ENCODE measurements around the gene SLC43A1.

DNA sequence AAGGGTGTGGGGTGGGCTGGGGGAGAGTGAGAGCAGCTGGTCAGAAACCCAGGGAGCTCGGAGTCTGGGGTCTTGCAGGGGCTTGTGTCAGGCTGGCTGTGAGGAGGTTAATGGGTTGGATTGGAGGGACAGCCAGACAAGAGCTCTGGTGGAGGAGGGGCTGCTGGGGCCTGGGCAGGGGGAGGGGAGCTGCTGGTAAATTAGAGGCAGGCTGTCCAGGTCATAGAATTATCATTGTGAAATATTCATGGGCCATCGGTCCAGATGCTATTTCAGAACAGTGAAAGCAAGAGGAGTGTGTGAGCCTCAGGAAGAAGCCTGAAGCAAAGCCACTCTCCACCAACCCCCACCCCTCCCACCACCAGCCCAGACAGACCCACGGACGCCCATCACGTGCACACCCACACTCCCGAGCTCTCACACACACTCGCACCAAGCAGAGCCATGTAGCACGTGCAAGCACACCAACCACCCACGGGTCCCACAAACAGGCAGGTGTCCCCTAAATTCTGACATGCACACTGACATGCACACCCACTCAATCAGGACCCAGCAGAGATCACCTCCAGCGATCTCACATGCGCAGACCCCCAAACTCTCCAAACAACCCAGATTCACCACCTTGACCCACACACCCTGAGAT is 36.4 kb downstream of the SLC43A1 start:
- TF ChIP-seq, protein P1, sequence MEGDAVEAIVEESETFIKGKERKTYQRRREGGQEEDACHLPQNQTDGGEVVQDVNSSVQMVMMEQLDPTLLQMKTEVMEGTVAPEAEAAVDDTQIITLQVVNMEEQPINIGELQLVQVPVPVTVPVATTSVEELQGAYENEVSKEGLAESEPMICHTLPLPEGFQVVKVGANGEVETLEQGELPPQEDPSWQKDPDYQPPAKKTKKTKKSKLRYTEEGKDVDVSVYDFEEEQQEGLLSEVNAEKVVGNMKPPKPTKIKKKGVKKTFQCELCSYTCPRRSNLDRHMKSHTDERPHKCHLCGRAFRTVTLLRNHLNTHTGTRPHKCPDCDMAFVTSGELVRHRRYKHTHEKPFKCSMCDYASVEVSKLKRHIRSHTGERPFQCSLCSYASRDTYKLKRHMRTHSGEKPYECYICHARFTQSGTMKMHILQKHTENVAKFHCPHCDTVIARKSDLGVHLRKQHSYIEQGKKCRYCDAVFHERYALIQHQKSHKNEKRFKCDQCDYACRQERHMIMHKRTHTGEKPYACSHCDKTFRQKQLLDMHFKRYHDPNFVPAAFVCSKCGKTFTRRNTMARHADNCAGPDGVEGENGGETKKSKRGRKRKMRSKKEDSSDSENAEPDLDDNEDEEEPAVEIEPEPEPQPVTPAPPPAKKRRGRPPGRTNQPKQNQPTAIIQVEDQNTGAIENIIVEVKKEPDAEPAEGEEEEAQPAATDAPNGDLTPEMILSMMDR (IDR thresholded peaks at IDR 0.05) = no peak
- TF ChIP-seq POLR2A (IDR thresholded peaks at IDR 0.05) = no peak
